Measurements from ENCODE around the gene PRKN.

The PRKN gene

DNA sequence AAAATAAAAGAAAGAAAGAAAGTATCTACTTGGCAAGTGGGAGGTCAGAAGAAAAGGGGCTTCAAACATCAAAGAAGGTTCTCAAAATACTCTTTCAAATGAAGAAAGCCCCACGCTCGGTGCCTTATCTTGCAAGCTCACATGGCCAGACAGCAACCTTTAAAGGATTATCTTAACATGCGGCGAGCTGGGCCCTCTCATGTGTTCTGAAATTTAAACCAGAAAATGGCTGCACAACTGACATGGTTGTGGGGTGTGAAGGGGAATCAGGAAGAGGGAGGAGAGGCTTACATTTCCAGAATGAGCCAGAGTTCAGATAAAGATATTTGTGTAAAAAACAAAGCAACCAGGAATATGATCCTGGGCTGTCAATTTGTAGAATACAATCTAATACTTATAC lies 363.1 kb downstream of the PRKN start:
- no peak for DNase-seq

DNA sequence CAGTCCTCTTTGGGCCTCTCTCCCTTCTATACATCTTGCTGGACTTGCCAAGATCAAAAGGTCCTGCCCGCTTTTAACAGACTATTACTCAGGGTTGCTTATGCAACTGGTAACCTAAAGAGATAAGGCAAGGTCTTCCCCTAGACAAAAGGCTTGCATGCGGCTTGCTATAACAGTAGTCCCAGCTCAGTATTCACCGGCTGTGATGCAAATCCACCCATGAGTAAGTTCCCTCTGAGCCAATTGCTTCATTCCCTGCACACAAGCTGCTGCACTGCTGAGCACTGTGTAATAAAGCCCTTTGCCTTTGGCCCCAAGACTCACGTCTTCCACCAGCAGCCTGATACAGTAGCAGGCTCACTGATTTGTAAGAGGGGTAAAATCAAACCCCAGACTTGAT lies 363.8 kb downstream of the PRKN start:
- DNase-seq: no peak

- no peak for DNase-seq
These were observed 366.5 kb downstream of the PRKN start for GRCh38 chr6:162360901-162361567.

GRCh38 chr6:162358625-162359024 lies 368.9 kb downstream of the PRKN start:
- DNase-seq: no peak

DNA sequence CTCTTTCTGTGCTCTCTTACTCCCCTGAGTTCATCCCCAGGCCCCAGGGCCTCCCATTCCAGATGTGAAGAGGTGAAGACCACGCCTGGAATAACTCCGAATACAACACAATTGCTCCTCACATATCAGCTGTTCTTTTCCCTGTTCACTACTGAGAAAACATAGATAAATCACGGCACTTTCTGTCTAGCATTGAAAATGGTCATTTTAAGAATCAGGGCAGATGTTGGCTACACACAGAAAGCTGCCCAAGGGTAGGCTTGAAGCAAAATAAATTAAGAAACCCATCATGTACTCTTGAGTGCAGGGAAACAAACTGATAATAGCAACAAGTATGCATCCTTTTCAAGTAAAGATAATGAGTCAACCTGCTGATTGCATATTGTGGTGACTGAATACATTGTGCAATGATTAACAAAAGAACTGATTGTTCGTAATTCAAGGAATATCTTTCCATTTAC lies 382.5 kb downstream of the PRKN start:
- DNase-seq: no peak

GRCh38 chr6:162344646-162345010 lies 382.9 kb downstream of the PRKN start:
- DNase-seq: no peak

DNA sequence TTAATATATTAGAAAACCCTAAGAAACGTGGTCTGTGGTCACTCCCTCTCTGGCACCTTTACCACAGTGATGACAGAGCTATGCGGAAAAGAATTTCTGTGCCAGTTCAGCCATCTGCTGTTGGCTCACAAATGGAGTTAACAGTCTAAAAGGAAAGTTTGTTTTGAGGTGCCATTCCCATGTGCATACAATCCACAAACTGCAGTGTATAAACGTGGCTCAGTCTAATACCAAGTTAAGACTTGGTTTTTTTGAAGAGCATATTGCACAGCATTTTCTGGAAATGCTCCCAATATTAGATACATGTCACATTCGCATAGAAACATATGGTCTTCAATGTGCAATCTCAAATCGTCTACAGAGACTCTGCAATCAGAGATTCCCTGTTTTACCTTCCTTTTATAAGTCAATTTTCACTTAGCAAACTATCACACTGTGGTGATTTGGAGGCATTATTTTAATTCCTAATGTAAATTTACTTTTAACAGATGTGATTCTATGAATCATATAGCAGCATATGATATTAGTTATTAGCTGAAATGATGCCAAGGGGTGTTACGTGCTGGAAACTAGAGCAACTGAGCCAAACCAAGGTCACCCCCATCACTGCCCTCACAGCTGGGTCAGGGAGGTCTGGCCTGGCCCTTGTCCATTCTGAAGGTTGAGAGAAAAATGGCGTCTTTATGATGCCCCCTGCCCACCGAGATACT lies 383.5 kb downstream of the PRKN start:
- no peak for DNase-seq

DNA sequence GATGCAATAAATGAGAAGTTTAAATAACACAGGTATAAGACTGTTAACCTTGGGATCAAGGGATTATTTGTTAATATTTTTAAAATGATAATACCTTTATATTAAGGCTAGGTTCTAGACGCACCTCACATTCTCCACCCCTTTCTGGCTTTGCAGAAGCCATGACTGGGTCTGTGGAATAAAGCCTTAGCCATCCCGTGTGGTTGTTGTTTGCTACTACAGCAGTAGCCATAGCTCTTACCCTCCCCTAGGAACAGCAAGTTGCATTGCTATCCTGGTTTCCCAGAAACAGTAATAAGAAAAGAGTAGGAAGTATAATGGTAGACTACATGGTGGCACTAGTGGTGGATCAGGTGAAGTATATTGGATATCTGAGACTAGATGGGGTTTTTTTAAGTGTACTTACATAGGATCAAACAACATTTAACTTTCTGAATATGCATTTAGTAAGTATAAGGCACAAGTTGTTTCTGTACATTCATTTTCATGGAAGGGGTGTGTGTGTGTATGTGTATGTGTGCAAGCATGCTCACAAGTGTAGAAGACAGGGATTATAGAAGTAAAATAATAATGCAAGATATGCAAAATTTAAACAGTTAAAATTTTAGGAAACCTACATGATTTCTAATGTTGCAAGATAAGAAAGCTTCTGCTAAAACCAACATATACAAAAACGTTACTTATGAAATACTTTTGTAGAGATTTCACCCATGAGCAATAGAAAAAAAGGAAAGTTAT lies 384.2 kb downstream of the PRKN start:
- no peak for DNase-seq

DNA sequence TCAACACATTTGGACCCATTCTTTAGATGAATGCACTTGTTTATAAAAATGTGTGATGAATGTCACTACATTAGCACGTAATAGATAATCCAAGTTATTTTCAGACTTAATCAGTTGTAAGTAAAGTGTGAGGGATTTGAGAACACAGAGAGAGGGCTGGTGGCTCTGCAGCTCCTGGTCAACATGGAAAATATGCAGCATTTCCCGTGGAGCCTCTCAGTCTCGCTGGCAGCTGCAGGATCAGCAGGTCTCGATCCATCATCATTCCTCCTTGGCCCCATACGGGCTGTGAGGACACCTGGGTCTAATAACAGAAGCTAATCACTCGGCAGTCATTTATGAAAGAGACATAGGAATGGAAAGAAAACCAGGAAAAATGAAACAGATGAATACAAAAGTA lies 390.2 kb downstream of the PRKN start:
- DNase-seq: no peak

DNA sequence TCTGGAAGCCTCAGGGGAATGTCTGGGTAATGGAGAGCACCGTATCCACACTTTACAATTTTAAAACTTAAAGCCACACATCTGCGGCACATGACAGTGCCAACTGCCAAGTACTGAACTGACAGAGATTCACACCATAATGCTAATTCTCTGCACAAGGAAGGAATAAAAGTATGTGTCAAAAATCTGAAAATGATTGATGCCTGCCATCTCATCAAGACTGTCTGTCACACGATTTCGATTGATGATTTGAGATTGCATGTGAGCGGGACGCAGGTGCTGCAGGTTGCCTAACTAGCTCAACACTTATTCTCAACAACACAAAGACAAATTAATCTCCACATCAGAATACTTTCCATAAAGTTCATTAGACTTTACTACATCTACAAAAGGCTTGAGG lies 391.2 kb downstream of the PRKN start:
- DNase-seq: no peak

DNA sequence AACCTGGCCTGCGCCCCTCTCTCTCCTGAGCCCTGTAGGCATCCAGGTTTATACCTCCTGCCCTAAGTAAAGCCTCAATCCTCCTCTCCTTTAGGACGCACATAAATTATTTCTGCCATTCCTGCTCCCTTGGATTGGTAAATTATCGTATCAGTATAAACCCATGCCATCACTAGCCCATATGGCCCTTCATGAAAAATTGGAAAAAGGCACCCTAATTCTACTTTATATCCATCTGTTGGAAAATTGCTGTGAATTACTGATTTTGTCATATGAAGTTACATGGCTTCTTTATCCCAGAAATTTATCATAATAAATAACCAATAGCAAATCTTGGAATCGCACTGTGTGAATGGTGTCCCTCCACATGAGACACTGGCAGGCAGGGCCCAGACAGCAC lies 395.2 kb downstream of the PRKN start:
- DNase-seq: no peak

GRCh38 chr6:162331911-162332310 lies 395.7 kb downstream of the PRKN start:
- no peak for DNase-seq

DNA sequence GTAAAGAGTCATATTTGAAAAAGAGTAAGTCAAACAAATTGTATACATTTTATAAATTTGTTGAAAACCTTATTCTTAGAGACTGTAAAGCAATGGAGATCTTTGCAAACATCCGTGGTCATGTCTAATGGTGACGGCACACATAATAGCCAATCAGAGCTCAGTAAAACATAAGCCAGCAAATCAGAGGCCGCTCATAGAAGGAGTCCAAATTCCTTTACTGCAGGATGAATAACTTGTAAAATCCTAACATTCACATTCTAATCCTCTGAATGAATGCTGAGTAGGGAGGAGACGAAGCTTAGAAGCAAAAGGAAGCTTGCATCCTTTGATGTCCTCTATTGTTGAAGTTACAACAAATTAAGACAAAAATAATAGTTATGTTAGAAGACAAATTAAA lies 401.7 kb downstream of the PRKN start:
- no peak for DNase-seq

DNA sequence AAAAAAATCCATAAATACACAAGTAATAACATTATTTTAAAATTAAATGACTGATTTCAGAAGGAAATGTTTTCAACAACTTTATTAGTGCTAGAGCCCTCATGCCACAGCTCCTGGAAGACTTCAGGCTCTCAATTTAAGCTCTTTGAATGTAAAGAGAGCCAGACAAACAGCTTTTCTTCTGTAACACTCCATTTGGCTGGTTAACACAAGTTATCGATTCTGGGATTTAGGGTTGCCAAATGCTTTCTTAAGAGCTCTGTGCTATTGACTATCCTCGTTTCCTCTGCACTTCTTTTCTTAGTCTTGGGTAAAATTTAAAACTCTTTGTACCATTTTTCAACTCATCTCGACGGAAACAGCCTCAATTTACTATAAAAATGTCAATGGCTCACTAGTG lies 402.5 kb downstream of the PRKN start:
- DNase-seq: no peak

GRCh38 chr6:162315291-162315690 lies 412.3 kb downstream of the PRKN start:
- no peak for DNase-seq

DNA sequence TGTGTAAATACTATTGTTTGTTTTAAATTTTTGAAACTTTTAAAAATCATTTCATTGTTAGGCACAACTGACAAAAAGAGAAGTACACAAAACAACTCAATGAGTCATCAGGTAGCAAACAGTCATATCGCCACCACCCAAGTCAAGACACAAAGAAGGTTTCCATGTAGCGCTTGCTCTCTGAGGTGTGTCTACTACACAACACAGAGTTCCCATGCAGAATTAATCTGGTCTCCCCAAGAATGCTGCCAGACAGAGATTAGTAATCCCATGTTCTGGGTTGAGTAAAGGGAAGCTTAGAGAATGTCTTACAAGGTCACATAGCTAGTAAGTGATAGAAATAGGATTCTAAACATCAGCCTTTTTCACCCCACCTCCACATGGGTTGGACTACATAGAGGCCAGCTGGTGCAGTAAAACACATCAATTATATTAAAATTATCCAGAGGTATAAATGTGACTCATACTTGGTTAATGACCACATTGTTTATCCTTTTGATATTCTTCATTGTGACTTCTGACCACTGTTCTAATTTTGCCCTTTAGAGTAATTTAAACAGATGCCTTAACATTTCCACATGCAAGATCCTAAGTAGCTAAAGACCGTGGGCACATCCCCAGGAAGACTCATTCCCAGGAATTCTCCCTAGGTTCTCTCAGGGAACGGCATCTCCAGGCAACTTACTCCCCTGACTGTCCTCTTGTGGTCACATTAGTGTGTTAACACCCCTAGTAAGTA lies 413.5 kb downstream of the PRKN start:
- no peak for DNase-seq

- DNase-seq: no peak
These were observed 419.7 kb downstream of the PRKN start for GRCh38 chr6:162307865-162308264.

GRCh38 chr6:162306616-162307015 lies 420.9 kb downstream of the PRKN start:
- DNase-seq: no peak

GRCh38 chr6:162301128-162301527 lies 426.4 kb downstream of the PRKN start:
- DNase-seq: no peak

- no peak for DNase-seq
These were observed 433.5 kb downstream of the PRKN start for GRCh38 chr6:162294029-162294428.

GRCh38 chr6:162292915-162293314 lies 434.7 kb downstream of the PRKN start:
- no peak for DNase-seq

DNA sequence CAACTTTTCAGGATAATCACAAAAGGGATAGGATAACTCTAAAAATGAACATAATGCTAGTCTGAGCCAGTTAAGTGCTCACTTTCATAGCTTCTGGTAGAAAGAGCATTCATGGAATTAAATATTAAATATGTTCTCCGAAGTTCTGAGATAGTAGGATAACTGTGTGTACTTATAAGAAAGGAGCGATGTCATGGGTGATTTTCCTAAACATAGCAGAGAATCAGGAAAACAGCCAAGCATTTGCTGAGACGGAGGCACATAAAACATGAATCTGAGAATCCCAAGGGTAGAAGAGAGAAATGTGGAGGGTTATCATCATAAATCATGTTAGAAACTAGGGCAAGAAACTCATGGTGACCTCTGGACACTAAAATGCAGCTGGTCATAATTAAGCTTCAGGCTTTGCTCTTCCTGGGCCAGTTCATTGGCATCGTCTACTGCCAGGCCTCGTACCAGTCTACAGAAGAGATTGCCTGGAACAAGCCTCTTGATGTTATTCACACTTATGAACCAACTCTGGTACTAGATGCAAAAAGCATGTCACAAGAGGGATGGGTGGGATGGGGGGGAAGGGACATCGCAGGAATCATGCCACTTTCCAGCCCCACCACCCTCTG lies 436.6 kb downstream of the PRKN start:
- no peak for DNase-seq

DNA sequence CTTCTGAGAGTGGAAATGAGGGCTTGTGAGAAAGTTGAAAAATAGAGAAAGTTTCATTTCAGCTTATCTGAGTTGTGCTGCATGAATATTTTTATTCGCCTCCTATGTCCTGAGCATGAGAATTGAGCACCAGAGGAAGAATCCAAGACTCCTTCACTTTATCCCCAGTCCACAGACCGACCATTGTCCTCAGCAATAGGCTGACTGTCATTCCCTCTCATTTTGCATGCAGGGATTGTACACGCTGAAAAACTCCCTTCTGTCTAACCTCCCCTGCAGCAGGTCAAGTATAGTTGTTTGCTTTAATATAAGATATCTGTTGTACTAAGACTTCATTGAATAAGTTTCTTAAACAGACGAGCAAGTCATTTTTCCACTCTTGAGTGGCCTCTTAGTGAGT lies 437.6 kb downstream of the PRKN start:
- DNase-seq: no peak

Data from NCI-H1694 (cell line).